Measurements from ENCODE around the gene GIMAP7.

DNA sequence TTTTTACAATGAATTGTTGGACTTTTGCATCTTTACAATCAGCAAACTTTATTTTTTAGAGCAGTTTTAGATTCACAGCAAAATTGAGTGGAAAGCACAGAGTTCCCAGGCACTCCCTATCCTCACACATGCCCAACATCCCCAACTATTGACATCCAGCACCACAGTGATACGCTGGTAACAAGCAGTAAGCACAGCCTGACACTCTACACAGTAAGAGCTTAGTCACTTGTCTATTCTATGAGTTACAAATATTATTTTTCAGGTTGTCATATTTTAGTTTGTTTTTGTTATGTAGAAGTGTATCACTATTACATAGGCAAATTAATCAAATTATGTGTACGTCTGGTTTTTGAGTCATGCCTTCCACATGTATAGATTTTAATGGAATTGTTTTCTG is 27.0 kb upstream of the GIMAP7 start:
- TF ChIP-seq, protein P1, sequence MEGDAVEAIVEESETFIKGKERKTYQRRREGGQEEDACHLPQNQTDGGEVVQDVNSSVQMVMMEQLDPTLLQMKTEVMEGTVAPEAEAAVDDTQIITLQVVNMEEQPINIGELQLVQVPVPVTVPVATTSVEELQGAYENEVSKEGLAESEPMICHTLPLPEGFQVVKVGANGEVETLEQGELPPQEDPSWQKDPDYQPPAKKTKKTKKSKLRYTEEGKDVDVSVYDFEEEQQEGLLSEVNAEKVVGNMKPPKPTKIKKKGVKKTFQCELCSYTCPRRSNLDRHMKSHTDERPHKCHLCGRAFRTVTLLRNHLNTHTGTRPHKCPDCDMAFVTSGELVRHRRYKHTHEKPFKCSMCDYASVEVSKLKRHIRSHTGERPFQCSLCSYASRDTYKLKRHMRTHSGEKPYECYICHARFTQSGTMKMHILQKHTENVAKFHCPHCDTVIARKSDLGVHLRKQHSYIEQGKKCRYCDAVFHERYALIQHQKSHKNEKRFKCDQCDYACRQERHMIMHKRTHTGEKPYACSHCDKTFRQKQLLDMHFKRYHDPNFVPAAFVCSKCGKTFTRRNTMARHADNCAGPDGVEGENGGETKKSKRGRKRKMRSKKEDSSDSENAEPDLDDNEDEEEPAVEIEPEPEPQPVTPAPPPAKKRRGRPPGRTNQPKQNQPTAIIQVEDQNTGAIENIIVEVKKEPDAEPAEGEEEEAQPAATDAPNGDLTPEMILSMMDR (conservative IDR thresholded peaks at IDR 0.05) = no peak
- no peak for TF ChIP-seq ZFX (IDR thresholded peaks at IDR 0.05)

Measured in C4-2B (cell line).